A549 (cell line): ENCODE measurements around the gene BCL11B.

ENCODE experiments used
- CEBPB ChIP-seq, 2 experiments: fragments of >200 bp in 1 of 2; sonication (Bioruptor Twin) in 1 of 2; formaldehyde crosslinking in 1 of 2; IDR thresholded peaks; 2 replicates each; pipeline ENCODE4 v1.6.1; 2012 to 2016
- EP300 ChIP-seq, 2 experiments: fragments of >200 bp; sonication (Bioruptor Twin); formaldehyde crosslinking; IDR thresholded peaks; 2 replicates in 1 of 2; 3 replicates in 1 of 2; pipeline ENCODE4 v1.6.1; 2016 to 2017
- ESRRA ChIP-seq: fragments of 150-350 bp; IDR thresholded peaks from 2 replicates; pipeline ENCODE4 v1.6.1; 2014; ENCODE audit warnings: mild to moderate bottlenecking, low read length, borderline replicate concordance
- HMGXB4 ChIP-seq: fragments of 250-450 bp; sonication (Bioruptor Pico); IDR thresholded peaks from 2 replicates; pipeline ENCODE4 v1.5.0; 2021; ENCODE audit warnings: mild to moderate bottlenecking, moderate library complexity, borderline replicate concordance
- MYC ChIP-seq: IDR thresholded peaks from 2 replicates; pipeline ENCODE4 v1.6.1; 2012; ENCODE audit warnings: mild to moderate bottlenecking, inconsistent platforms, low read length, improper control_type of control experiment, borderline replicate concordance
- NPAS2 ChIP-seq: fragments of 250-450 bp; sonication (Bioruptor Pico); IDR thresholded peaks from 2 replicates; pipeline ENCODE4 v1.8.0; 2022; ENCODE audit warnings: mild to moderate bottlenecking, moderate library complexity, borderline replicate concordance
- POLR2A ChIP-seq: IDR thresholded peaks from 2 replicates; pipeline ENCODE4 v1.6.1; 2012; ENCODE audit warnings: mild to moderate bottlenecking, low read length
- RCOR1 ChIP-seq: fragments of 150-350 bp; IDR thresholded peaks from 2 replicates; pipeline ENCODE4 v1.6.1; 2014; ENCODE audit warnings: antibody characterized with exemption, low read length, low read depth
- SMC3 ChIP-seq: fragments of >200 bp; sonication (Bioruptor Twin); formaldehyde crosslinking; IDR thresholded peaks from 3 replicates; pipeline ENCODE4 v1.6.1; 2018; ENCODE audit warnings: inconsistent platforms
- TF ChIP-seq, protein P1 (sequence below): fragments of >200 bp; sonication (Bioruptor Twin); formaldehyde crosslinking; IDR thresholded peaks from 3 replicates; pipeline ENCODE4 v1.5.1; 2016
- TF ChIP-seq, protein P2 (sequence below): fragments of 200-600 bp; sonication (generic); IDR thresholded peaks from 2 replicates; pipeline ENCODE4 v1.6.1; 2016; ENCODE audit warnings: antibody characterized with exemption, mild to moderate bottlenecking, moderate library complexity

DNA sequence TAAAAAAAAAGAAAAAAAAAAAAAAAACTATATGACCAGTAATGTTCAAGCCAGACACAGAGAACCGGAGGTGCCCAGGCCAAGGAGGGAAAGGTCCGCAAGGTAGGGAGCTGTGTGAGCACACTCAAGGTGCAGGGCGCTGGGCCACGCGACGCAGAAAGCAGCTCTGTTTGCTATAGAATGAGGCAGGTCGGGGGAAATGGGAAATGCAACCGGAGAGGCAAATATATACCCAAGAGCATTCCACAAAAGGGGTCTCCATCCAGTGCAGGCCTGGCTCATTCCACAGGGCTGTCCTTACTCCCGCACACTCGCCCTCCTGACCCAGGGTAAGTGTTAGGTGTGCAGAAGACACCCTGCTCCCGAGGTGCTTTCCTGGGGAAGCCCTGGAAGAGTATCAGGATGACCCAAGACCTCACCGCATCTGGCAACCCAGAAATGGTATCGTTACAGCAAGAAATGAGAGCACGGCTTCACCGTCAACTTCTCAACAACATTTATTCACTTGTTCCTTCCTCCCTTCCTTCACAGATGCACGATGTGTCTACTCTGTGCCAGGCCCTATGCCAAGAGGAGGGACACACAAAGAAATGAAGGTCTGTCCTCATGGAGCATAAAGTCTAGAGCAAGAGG is 86.4 kb downstream of the BCL11B start:
- TF ChIP-seq, protein P1, sequence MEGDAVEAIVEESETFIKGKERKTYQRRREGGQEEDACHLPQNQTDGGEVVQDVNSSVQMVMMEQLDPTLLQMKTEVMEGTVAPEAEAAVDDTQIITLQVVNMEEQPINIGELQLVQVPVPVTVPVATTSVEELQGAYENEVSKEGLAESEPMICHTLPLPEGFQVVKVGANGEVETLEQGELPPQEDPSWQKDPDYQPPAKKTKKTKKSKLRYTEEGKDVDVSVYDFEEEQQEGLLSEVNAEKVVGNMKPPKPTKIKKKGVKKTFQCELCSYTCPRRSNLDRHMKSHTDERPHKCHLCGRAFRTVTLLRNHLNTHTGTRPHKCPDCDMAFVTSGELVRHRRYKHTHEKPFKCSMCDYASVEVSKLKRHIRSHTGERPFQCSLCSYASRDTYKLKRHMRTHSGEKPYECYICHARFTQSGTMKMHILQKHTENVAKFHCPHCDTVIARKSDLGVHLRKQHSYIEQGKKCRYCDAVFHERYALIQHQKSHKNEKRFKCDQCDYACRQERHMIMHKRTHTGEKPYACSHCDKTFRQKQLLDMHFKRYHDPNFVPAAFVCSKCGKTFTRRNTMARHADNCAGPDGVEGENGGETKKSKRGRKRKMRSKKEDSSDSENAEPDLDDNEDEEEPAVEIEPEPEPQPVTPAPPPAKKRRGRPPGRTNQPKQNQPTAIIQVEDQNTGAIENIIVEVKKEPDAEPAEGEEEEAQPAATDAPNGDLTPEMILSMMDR, result no peak
- TF ChIP-seq HMGXB4 (CRISPR knock-in tag), result no peak
- TF ChIP-seq MYC, result no peak
- no peak for TF ChIP-seq SMC3
- TF ChIP-seq ESRRA, result no peak
- TF ChIP-seq RCOR1, result no peak
- TF ChIP-seq, protein P2, sequence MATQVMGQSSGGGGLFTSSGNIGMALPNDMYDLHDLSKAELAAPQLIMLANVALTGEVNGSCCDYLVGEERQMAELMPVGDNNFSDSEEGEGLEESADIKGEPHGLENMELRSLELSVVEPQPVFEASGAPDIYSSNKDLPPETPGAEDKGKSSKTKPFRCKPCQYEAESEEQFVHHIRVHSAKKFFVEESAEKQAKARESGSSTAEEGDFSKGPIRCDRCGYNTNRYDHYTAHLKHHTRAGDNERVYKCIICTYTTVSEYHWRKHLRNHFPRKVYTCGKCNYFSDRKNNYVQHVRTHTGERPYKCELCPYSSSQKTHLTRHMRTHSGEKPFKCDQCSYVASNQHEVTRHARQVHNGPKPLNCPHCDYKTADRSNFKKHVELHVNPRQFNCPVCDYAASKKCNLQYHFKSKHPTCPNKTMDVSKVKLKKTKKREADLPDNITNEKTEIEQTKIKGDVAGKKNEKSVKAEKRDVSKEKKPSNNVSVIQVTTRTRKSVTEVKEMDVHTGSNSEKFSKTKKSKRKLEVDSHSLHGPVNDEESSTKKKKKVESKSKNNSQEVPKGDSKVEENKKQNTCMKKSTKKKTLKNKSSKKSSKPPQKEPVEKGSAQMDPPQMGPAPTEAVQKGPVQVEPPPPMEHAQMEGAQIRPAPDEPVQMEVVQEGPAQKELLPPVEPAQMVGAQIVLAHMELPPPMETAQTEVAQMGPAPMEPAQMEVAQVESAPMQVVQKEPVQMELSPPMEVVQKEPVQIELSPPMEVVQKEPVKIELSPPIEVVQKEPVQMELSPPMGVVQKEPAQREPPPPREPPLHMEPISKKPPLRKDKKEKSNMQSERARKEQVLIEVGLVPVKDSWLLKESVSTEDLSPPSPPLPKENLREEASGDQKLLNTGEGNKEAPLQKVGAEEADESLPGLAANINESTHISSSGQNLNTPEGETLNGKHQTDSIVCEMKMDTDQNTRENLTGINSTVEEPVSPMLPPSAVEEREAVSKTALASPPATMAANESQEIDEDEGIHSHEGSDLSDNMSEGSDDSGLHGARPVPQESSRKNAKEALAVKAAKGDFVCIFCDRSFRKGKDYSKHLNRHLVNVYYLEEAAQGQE, result no peak
- no peak for TF ChIP-seq NPAS2 (CRISPR knock-in tag)
- no peak for TF ChIP-seq POLR2A
- TF ChIP-seq EP300 (IDR thresholded peaks at IDR 0.05), result no peak
- no peak for TF ChIP-seq CEBPB (IDR thresholded peaks at IDR 0.05)
